A549 treated with AZD2906 at 1 μM for 4 hours (cell line): ENCODE data around the gene NDUFA1. TPM values are rescaled to one million over a fixed set of nuclear protein-coding genes. Genes with fewer than 3 reads are reported as not detected.

ENCODE experiments used
- total RNA-seq: library from RNA; stranded (reverse); fragments of 200-300 nt; extraction: Qiagen RNA extraction; gene quantifications from 5 replicates; pipeline ENCODE4 v1.2.3, GENCODE V29; 2022

The NDUFA1 gene
- 220 to 295 TPM (median 248 TPM) in 5 replicates for total RNA-seq

GRCh38 chrX:119871599-119872395 is at the start of gene NDUFA1, which contains the start of gene RNF113A:
Gene NDUFA1 (plus strand): TSS chrX:119871832. CDS start chrX:119871912, 80 bp downstream.
Gene RNF113A (minus strand): TSS chrX:119871733. CDS start chrX:119871613, 120 bp downstream.

GRCh38 chrX:119852382-119853353 is 19.0 kb upstream of the NDUFA1 start, which contains the start of gene UPF3B:
Gene UPF3B (minus strand): TSS chrX:119852963. CDS start chrX:119852928, 35 bp downstream.

GRCh38 chrX:119895843-119896326 is 24.3 kb downstream of the NDUFA1 start, which contains the start of gene AKAP14:
Gene AKAP14 (plus strand): TSS chrX:119895893. CDS start chrX:119903224, 7,331 bp downstream.

Other genes with a start within 250 kb of the NDUFA1 start
- 9.2 to 11.3 TPM (median 10.7 TPM) in 5 replicates for gene SEPTIN6, start 178.7 kb upstream of the NDUFA1 start, total RNA-seq
- gene SOWAHD, start 113.2 kb upstream of the NDUFA1 start, total RNA-seq = 0.06 to 0.18 TPM (median 0.13 TPM) in 4 of 5 replicates, not detected in the other
- gene RPL39, start 80.2 kb upstream of the NDUFA1 start, total RNA-seq = 3,440 to 4,395 TPM (median 3,536 TPM) in 5 replicates
- gene UPF3B, start 18.9 kb upstream of the NDUFA1 start, total RNA-seq = 15.9 to 22.0 TPM (median 16.7 TPM) in 5 replicates
- 29.8 to 32.3 TPM (median 31.0 TPM) in 5 replicates for gene RNF113A, start 99 bp upstream of the NDUFA1 start, total RNA-seq
- gene AKAP14, start 24.1 kb downstream of the NDUFA1 start, total RNA-seq = 0.08 TPM in 1 of 5 replicates, not detected in the others
- 6.8 to 7.8 TPM (median 7.0 TPM) in 5 replicates for gene NKAP, start 71.9 kb downstream of the NDUFA1 start, total RNA-seq
- gene RHOXF2B, start 205.9 kb downstream of the NDUFA1 start, total RNA-seq = not detected in 5 replicates
- not detected in 5 replicates for gene RHOXF1, start 244.1 kb downstream of the NDUFA1 start, total RNA-seq